ENCODE measurements around the gene CAMKMT. TPM values are rescaled to one million over a fixed set of nuclear protein-coding genes. Genes with fewer than 3 reads are reported as not detected.

The CAMKMT gene
- total and polyA plus RNA-seq, 2 donors (not counting 1 experiment from before 2014, with no cell fraction given): 6.2 to 23.3 TPM

- intact Hi-C loops (cut with micrococcal nuclease): no loop called here
- WGBS (ENCODE audit: insufficient coverage): 100% methylated on average over 1 of the region's 2 CpGs
These were observed 391.0 kb downstream of the CAMKMT start for GRCh38 chr2:44752761-44753160.

More at GRCh38 chr2:44752761-44753160, 391.0 kb downstream of the CAMKMT start:
- Histone ChIP-seq H3K27me3 (replicated peaks in 1 of 4; ENCODE audit: control extremely low read depth in 1 of 4, control insufficient read depth in 3 of 4, insufficient read depth in 4 of 4, low read length in 3 of 4) (no peaks in the 10 kb centered on the region), H3K79me2 (ENCODE audit: control insufficient read depth, insufficient read depth, low read length) (no peaks in the 10 kb centered on the region), H3K9me3 (ENCODE audit: control extremely low read depth in 1 of 3, control insufficient read depth in 2 of 3, insufficient read depth in 1 of 3, low read length in 2 of 3) (no peaks in the 10 kb centered on the region), H4K20me1 (ENCODE audit: control insufficient read depth, insufficient read depth, low read length, poor library complexity, severe bottlenecking) (no peaks in the 10 kb centered on the region), H3K4me1 (ENCODE audit: control insufficient read depth in 2 of 2, insufficient read depth in 2 of 2, low read length in 2 of 2) (peaks cover 0 to 3% of the 10 kb centered on the region in 2 donors), H3K9ac (ENCODE audit: low read length) (no peak overlapping the region), H3K4me2 (replicated peaks; ENCODE audit: low read depth, low read length, poor library complexity, severe bottlenecking) (no peak overlapping the region), H3K27ac (ENCODE audit: low read length in 2 of 2) (no peak overlapping the region), H3K4me3 (ENCODE audit: control extremely low read depth in 1 of 5, extremely low read depth in 1 of 5, insufficient read depth in 1 of 5, low read depth in 2 of 5, low read length in 4 of 5) (no peak overlapping the region), H3K36me3 (replicated peaks in 1 of 2; ENCODE audit: control extremely low read depth in 1 of 2, control insufficient read depth in 1 of 2, extremely low read depth in 1 of 2, insufficient read depth in 2 of 2, low read length in 1 of 2) (no peaks in the 10 kb centered on the region), H2AFZ (ENCODE audit: insufficient read depth, low read depth, low read length, poor library complexity, severe bottlenecking) (no peak overlapping the region)
- ChIA-PET CTCF (no interaction called here), POLR2A (no interaction called here)
- Mint-ChIP-seq H3K4me1 (peaks cover 8% of the 10 kb centered on the region), H3K27me3 (no peaks in the 10 kb centered on the region), H3K4me3 (no peak overlapping the region), H3K9me3 (ENCODE audit: insufficient read depth) (no peaks in the 10 kb centered on the region), H3K27ac (no peak overlapping the region)
- DNase-seq (no peak), ATAC-seq (ENCODE audit: low read depth) (no peak)
- TF ChIP-seq EZH2 (IDR thresholded peaks at IDR 0.05; ENCODE audit: borderline replicate concordance, insufficient read depth, low read depth, low read length, poor library complexity, severe bottlenecking): no peak
- no peak for TF ChIP-seq CTCF (IDR thresholded peaks at IDR 0.05)

Measured in B cell (primary cell).